SK-N-SH (cell line): ENCODE data around the gene SEM1. TPM values are rescaled to one million over a fixed set of nuclear protein-coding genes. Genes with fewer than 3 reads are reported as not detected.

Experiments
- CTCF ChIA-PET: fragments of 300-600, 350-600 bp; formaldehyde crosslinking; extraction: SDS; loops from one replicate; lab custom pipeline; 2021; lab: Yijun Ruan, JAX
- POLR2A ChIA-PET: fragments of 350-600 bp; sonication (Branson Sonifier 250); formaldehyde crosslinking; extraction: SDS; loops from one replicate; lab custom pipeline; 2020; ENCODE audit warnings: antibody characterized with exemption, inconsistent platforms; lab: Yijun Ruan, JAX
- DNase-seq: peaks from one replicate; pipeline ENCODE4 v3.0.0; 2012
- H2AFZ ChIP-seq: fragments of 200-600 bp; sonication (generic); 2 replicates; pipeline ENCODE4 v1.8.1; 2016; ENCODE audit warnings: antibody characterized with exemption, mild to moderate bottlenecking, low read depth
- H3F3A ChIP-seq: fragments of 200-600 bp; sonication (generic); replicated peaks from 2 replicates; pipeline ENCODE3; 2016; ENCODE audit warnings: antibody characterized with exemption, mild to moderate bottlenecking; ENCODE audit not compliant: insufficient read depth
- H3K27ac ChIP-seq, 2 experiments: fragments of 200-500 bp in 1 of 2; fragments of 200-600 bp in 1 of 2; sonication (Bioruptor generic) in 1 of 2; sonication (generic), shearing (Covaris generic) in 1 of 2; 2 replicates each; pipeline versions ENCODE4 v1.5.1 to v1.6.1; 2014 to 2016; ENCODE audit warnings: low read depth in 2 of 2, inconsistent platforms in 1 of 2, low read length in 1 of 2, mild to moderate bottlenecking in 1 of 2, mixed read lengths in 1 of 2
- H3K27me3 ChIP-seq: fragments of 200-600 bp; sonication (generic), shearing (Covaris generic); 2 replicates; pipeline ENCODE4 v1.6.1; 2016; ENCODE audit warnings: mixed run types; ENCODE audit not compliant: insufficient read depth
- H3K36me3 ChIP-seq, 2 experiments: fragments of 200-500 bp in 1 of 2; fragments of 200-600 bp in 1 of 2; sonication (Bioruptor generic) in 1 of 2; sonication (generic) in 1 of 2; replicated peaks in 1 of 2; 2 replicates each; pipeline versions ENCODE3 to v1.5.1; 2014 to 2016; ENCODE audit warnings: low read length in 1 of 2, mild to moderate bottlenecking in 1 of 2; ENCODE audit not compliant: insufficient read depth in 2 of 2, control insufficient read depth in 1 of 2
- H3K4me1 ChIP-seq, 2 experiments: fragments of 200-500 bp in 1 of 2; fragments of 200-600 bp in 1 of 2; sonication (Bioruptor generic) in 1 of 2; sonication (generic), shearing (Covaris generic) in 1 of 2; 2 replicates each; pipeline versions ENCODE4 v1.5.1 to v1.6.1; 2014 to 2016; ENCODE audit warnings: low read depth in 1 of 2, low read length in 1 of 2, mixed run types in 1 of 2; ENCODE audit not compliant: insufficient read depth in 2 of 2, control insufficient read depth in 1 of 2
- H3K4me2 ChIP-seq: fragments of 200-600 bp; sonication (generic), shearing (Covaris generic); 2 replicates; pipeline ENCODE4 v1.6.1; 2017; ENCODE audit warnings: mixed run types
- H3K4me3 ChIP-seq, 2 experiments: fragments of 200-500 bp in 1 of 2; fragments of 200-600 bp in 1 of 2; sonication (Bioruptor generic) in 1 of 2; sonication (generic), shearing (Covaris generic) in 1 of 2; 2 replicates each; pipeline versions ENCODE4 v1.5.1 to v1.8.1; 2014 to 2016; ENCODE audit warnings: low read depth in 2 of 2, inconsistent platforms in 1 of 2, low read length in 1 of 2, mild to moderate bottlenecking in 1 of 2, mixed read lengths in 1 of 2, moderate library complexity in 1 of 2
- H3K79me2 ChIP-seq: fragments of 200-600 bp; sonication (generic); 2 replicates; pipeline ENCODE4 v1.8.1; 2017; ENCODE audit warnings: mild to moderate bottlenecking; ENCODE audit not compliant: insufficient read depth
- H3K9ac ChIP-seq: fragments of 200-600 bp; sonication (generic); 2 replicates; pipeline ENCODE4 v1.6.1; 2017; ENCODE audit warnings: mixed run types
- H3K9me2 ChIP-seq: fragments of 200-600 bp; sonication (generic); 2 replicates; pipeline ENCODE4 v1.6.1; 2017; ENCODE audit warnings: mixed run types
- H3K9me3 ChIP-seq: fragments of 200-600 bp; sonication (generic); 2 replicates; pipeline ENCODE4 v1.6.1; 2017; ENCODE audit warnings: mixed run types, mild to moderate bottlenecking, moderate library complexity
- H4K20me1 ChIP-seq: fragments of 200-600 bp; sonication (generic); 2 replicates; pipeline ENCODE4 v1.6.1; 2017; ENCODE audit warnings: mild to moderate bottlenecking, mixed run types; ENCODE audit not compliant: insufficient read depth
- CHD2 ChIP-seq: fragments of 150-350 bp; IDR thresholded peaks from 2 replicates; pipeline ENCODE4 v1.6.1; 2018; ENCODE audit warnings: low read length; ENCODE audit not compliant: partially characterized antibody
- FOSL2 ChIP-seq: IDR thresholded peaks from 2 replicates; pipeline ENCODE4 v1.4.0; 2012; ENCODE audit warnings: low read depth, mild to moderate bottlenecking, moderate library complexity, borderline replicate concordance
- FOXJ3 ChIP-seq: sonication (generic); formaldehyde crosslinking; IDR thresholded peaks from 2 replicates; pipeline ENCODE4 v1.5.1; 2020; ENCODE audit warnings: mild to moderate bottlenecking, missing genetic modification reagents
- GABPA ChIP-seq: IDR thresholded peaks from 2 replicates; pipeline ENCODE4 v1.4.0; 2012; ENCODE audit warnings: low read depth, mild to moderate bottlenecking
- IRF3 ChIP-seq: fragments of 150-350 bp; IDR thresholded peaks from 2 replicates; pipeline ENCODE4 v1.6.1; 2016; ENCODE audit warnings: mild to moderate bottlenecking, low read depth, low read length
- JUND ChIP-seq: IDR thresholded peaks from 2 replicates; pipeline ENCODE4 v1.4.0; 2012
- MEF2A ChIP-seq: IDR thresholded peaks from 2 replicates; pipeline ENCODE4 v1.4.0; 2012; ENCODE audit warnings: low read depth, borderline replicate concordance
- MXI1 ChIP-seq: IDR thresholded peaks from 2 replicates; pipeline ENCODE4 v1.6.1; 2012; ENCODE audit warnings: mild to moderate bottlenecking, low read depth, low read length, improper control_type of control experiment
- NFIC ChIP-seq: IDR thresholded peaks from 2 replicates; pipeline ENCODE4 v1.4.0; 2012; ENCODE audit warnings: borderline replicate concordance
- RCOR1 ChIP-seq: fragments of 150-350 bp; IDR thresholded peaks from 2 replicates; pipeline ENCODE4 v1.6.1; 2017; ENCODE audit warnings: antibody characterized with exemption, low read length
- SIN3A ChIP-seq: IDR thresholded peaks from 2 replicates; pipeline ENCODE4 v1.6.1; 2012; ENCODE audit warnings: low read depth, mild to moderate bottlenecking, low read length, moderate library complexity, borderline replicate concordance
- SMC3 ChIP-seq: IDR thresholded peaks from 2 replicates; pipeline ENCODE4 v1.6.1; 2012; ENCODE audit warnings: low read depth, low read length, improper control_type of control experiment
- TAF1 ChIP-seq: IDR thresholded peaks from 2 replicates; pipeline ENCODE4 v1.6.1; 2012; ENCODE audit warnings: low read depth, mild to moderate bottlenecking, low read length, moderate library complexity, borderline replicate concordance
- USF1 ChIP-seq: IDR thresholded peaks from 2 replicates; pipeline ENCODE4 v1.4.0; 2012; ENCODE audit warnings: low read depth, borderline replicate concordance
- USF2 ChIP-seq: fragments of 150-350 bp; IDR thresholded peaks from 2 replicates; pipeline ENCODE4 v1.6.1; 2017; ENCODE audit warnings: antibody characterized with exemption, low read length, low read depth, borderline replicate concordance
- YY1 ChIP-seq: IDR thresholded peaks from 2 replicates; pipeline ENCODE4 v1.4.0; 2012; ENCODE audit warnings: low read depth, mild to moderate bottlenecking
- ZBTB33 ChIP-seq: IDR thresholded peaks from 2 replicates; pipeline ENCODE4 v1.4.0; 2012; ENCODE audit warnings: low read depth, borderline replicate concordance
- WGBS: methylation state at CpG from one replicate; pipeline ENCODE4 v1.1.6; 2017; ENCODE audit warnings: low lambda C conversion rate; 5-methylcytosine and 5-hydroxymethylcytosine counted together
- polyA plus RNA-seq, 3 experiments: library from polyadenylated mRNA; depleted of rRNA; stranded (reverse); fragments of >200 nt; gene quantifications; 2 replicates each; pipeline ENCODE4 v1.2.3, GENCODE V29; 2012

Gene SEM1
- polyA plus RNA-seq, 1 of the 3 experiments (the other 2 are of a cell fraction), result 56.3 TPM

GRCh38 chr7:96708872-96709271 lies 774 bp downstream of the SEM1 start:
- Histone ChIP-seq H3K9me3 (peaks cover 6% of the 10 kb centered on the region; the same call in 1 of the 2 replicates), H3F3A (no peaks in the 10 kb centered on the region), H3K36me3 (peaks cover 11 to 29% of the 10 kb centered on the region in 2 experiments), H3K4me2 (peak overlapping the region; percentile 79), H3K9ac (peak overlapping the region; percentile 88), H3K9me2 (0 out of 2 replicates have a peak, but pooled peaks cover 4% of the 10 kb centered on the region), H3K27me3 (no peaks in the 10 kb centered on the region), H3K4me3 (peak overlapping the region; percentile 82 to 97), H3K27ac (peak overlapping the region; percentile 90 to 93; a peak in 3 of 4 replicates), H3K4me1 (peaks cover 7 to 12% of the 10 kb centered on the region in 2 experiments; a peak in 2 of 4 replicates), H3K79me2 (peaks cover 58% of the 10 kb centered on the region), H2AFZ (peak overlapping the region; percentile 98), H4K20me1 (peaks cover 46% of the 10 kb centered on the region)
- TF ChIP-seq USF1 (no peak), SIN3A (no peak), USF2 (no peak), MXI1 (no peak), NFIC (no peak), MEF2A (no peak), IRF3 (no peak), SMC3 (no peak), JUND (no peak), CHD2 (no peak), ZBTB33 (no peak), GABPA (no peak), FOSL2 (no peak), TAF1 (no peak), FOXJ3 (CRISPR knock-in tag) (no peak), YY1 (no peak), RCOR1 (no peak)
- POLR2A ChIA-PET, result interaction anchor here (1.3 kb wide), 1 partner anchor 297 kb away, joined by 3 read pairs; no protein-coding TSS in a partner anchor
- DNase-seq, result no peak
- 24% methylated on average over 5 of the region's 5 CpGs for WGBS
- CTCF ChIA-PET, result interaction anchor here (1.2 to 1.7 kb wide), 4 partner anchors 182 to 484 kb away, joined by 3 to 7 read pairs (median 4); no protein-coding TSS in a partner anchor
